DMS53 treated with DMSO at 0.1 percent for 48 hours (cell line): ENCODE results near the gene SERPINH1.
"Not testable (repeated sequence)": the region's sequence is repeated elsewhere in the genome, so short reads cannot be mapped to it uniquely, and the experiment has no call there.

Source experiments
- DNase-seq: peaks from one replicate; lab custom pipeline; 2025; ENCODE audit not compliant: unreplicated experiment; lab: John Stamatoyannopoulos, UW

SERPINH1 gene

GRCh38 chr11:75572744-75573143, 10.7 kb downstream of the SERPINH1 start:
- no peak for DNase-seq

GRCh38 chr11:75574698-75575602, 12.9 kb downstream of the SERPINH1 start:
- no peak for DNase-seq

GRCh38 chr11:75576017-75576416, 14.0 kb downstream of the SERPINH1 start:
- DNase-seq: no peak

GRCh38 chr11:75576499-75576918, 14.5 kb downstream of the SERPINH1 start:
- no peak for DNase-seq

GRCh38 chr11:75577207-75577606, 15.2 kb downstream of the SERPINH1 start:
- peak; percentile 38 for DNase-seq

- DNase-seq: no peak
These were observed 16.9 kb downstream of the SERPINH1 start for GRCh38 chr11:75578977-75579376.

GRCh38 chr11:75579841-75580240, 17.8 kb downstream of the SERPINH1 start:
- DNase-seq: no peak

- DNase-seq: no peak
These were observed 20.4 kb downstream of the SERPINH1 start for GRCh38 chr11:75582506-75582894.

- DNase-seq: peak; percentile 83
These were observed 21.1 kb downstream of the SERPINH1 start for GRCh38 chr11:75582895-75583717.

- DNase-seq: peak; percentile 65
These were observed 21.9 kb downstream of the SERPINH1 start for GRCh38 chr11:75583718-75584658.

GRCh38 chr11:75584659-75585292, 22.7 kb downstream of the SERPINH1 start:
- not testable (repeated sequence) for DNase-seq

GRCh38 chr11:75585293-75585670, 23.2 kb downstream of the SERPINH1 start:
- no peak for DNase-seq

GRCh38 chr11:75586395-75586794, 24.3 kb downstream of the SERPINH1 start:
- DNase-seq: no peak

- DNase-seq: no peak
These were observed 26.0 kb downstream of the SERPINH1 start for GRCh38 chr11:75588051-75588481.

- DNase-seq: no peak
These were observed 27.0 kb downstream of the SERPINH1 start for GRCh38 chr11:75589051-75589450.

- DNase-seq: peak; percentile 57
These were observed 27.9 kb downstream of the SERPINH1 start for GRCh38 chr11:75589933-75590332.

GRCh38 chr11:75591371-75591770, 29.3 kb downstream of the SERPINH1 start:
- no peak for DNase-seq

- no peak for DNase-seq
These were observed 29.9 kb downstream of the SERPINH1 start for GRCh38 chr11:75591966-75592365.

GRCh38 chr11:75592715-75593114, 30.7 kb downstream of the SERPINH1 start:
- peak; percentile 99 for DNase-seq

GRCh38 chr11:75593286-75593915, 31.3 kb downstream of the SERPINH1 start:
- peak; percentile 98 for DNase-seq
